Purkinje cell (primary cell): ENCODE measurements around the gene MAPK14. TPM values are rescaled to one million over a fixed set of nuclear protein-coding genes. Genes with fewer than 3 reads are reported as not detected.

Experiments
- polyA plus RNA-seq: library from polyadenylated mRNA; unstranded; fragments of >200 nt; fragmentation: Nextera tagmentation; gene quantifications from 2 replicates; pipeline ENCODE4 v1.2.1, GENCODE V29; 2014

The MAPK14 gene
- polyA plus RNA-seq: 8.6 and 10.1 TPM in 2 replicates

DNA sequence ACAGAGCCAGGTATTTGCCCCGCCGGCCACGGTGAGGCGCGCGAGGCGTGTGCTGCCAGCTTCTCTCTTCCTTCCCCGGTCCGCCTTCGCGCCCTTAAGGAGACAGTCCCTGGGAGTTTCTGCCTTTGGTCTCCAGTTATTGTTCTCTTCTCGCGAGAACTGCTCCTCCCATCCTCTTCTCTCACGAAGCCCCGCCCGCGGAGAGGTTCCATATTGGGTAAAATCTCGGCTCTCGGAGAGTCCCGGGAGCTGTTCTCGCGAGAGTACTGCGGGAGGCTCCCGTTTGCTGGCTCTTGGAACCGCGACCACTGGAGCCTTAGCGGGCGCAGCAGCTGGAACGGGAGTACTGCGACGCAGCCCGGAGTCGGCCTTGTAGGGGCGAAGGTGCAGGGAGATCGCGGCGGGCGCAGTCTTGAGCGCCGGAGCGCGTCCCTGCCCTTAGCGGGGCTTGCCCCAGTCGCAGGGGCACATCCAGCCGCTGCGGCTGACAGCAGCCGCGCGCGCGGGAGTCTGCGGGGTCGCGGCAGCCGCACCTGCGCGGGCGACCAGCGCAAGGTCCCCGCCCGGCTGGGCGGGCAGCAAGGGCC is at the start of gene MAPK14:
TSS of gene MAPK14 (plus strand) at position 308 of the 587 bp plus-strand sequence. CDS start 350 bp downstream, outside the sequence.

DNA sequence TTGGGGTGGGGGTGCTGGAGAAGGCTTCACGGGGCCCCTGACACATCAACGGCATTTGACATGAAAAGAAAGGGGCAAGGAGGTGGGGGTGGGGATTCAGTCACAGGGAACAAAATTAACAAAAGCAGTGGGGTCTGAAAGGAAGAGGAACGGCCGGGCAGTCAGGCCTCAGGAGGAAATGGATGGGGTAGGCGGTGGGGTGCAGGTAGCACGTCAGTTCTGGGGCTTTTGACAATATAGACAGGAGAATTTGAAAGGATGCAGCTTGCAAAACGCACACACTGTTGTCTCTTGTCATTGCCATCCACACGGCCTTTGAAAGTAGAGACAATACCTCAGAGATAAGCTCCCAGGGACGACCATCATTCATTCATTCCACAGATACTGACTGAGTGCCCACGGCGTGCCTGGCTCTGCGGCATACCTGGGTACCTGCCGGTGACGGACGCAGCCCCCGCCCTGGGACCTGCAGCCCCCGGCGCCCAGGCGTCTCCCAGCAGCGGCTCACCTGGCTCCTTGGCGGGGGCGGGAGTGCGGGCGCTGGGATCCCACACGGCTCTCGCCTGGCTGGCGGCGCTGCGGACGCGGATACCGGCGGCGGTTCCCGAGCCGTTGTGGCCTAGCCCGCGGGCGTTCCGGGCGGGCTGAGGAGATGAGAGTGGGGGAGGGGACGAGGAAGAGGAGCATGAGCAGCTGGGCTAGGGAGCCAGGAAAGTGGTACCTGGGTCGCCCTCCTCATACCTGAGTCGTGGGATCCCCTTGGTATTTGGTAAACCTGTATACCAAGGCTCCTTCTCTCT is 3.4 kb upstream of the MAPK14 start, which contains the start of gene SLC26A8:
TSS of gene SLC26A8 (minus strand) at position 646 of the 800 bp plus-strand sequence. CDS start 4,934 bp downstream, outside the sequence.

DNA sequence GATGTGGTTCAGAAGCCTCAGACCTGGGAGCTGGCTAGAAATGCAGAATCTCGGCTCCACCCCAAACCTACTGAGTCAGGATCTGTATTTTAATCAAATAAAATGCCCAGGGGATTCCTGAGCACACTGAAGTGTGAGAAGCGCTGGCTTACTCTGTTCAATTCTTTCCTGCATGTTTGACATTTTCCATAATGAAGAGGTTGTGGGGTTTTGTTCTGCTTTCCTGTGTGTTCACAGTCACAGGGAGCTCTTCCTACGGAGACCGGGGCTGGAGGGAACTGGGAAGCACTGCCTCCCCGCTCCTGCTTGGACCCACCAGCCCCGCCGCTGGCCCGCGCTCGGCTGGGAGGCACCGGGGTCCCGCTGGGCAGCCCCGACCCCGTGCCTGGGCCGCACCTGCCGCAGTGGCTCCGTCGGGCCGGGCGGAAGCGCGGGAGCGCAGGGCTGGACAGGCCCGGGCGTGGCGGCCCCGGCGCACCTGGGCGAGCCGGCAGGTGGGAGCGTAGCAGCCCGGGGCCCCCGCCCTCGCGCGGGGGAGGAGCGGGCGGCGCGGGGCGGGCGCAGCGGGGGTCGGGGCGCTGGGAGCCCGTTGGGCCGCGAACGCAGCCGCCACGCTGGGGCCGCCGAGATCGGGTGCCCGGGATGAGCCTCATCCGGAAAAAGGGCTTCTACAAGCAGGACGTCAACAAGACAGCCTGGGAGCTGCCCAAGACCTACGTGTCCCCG is 102.5 kb downstream of the MAPK14 start, which contains the start of gene MAPK13:
TSS of gene MAPK13 (plus strand) at position 573 of the 726 bp plus-strand sequence. CDS start at position 643, 70 bp downstream.

Other genes with a start within 250 kb of the MAPK14 start
- not detected in 2 replicates for gene CLPSL1, start 246.8 kb upstream of the MAPK14 start, polyA plus RNA-seq
- not detected in 2 replicates for gene CLPS, start 230.5 kb upstream of the MAPK14 start, polyA plus RNA-seq
- not detected in 2 replicates for gene LHFPL5, start 222.5 kb upstream of the MAPK14 start, polyA plus RNA-seq
- 94.4 and 137 TPM in 2 replicates for gene SRPK1, start 106.7 kb upstream of the MAPK14 start, polyA plus RNA-seq
- 1.4 and 2.9 TPM in 2 replicates for gene SLC26A8, start 3.2 kb upstream of the MAPK14 start, polyA plus RNA-seq
- gene MAPK13, start 102.7 kb downstream of the MAPK14 start, polyA plus RNA-seq: 0.69 and 0.94 TPM in 2 replicates
- 5.0 and 8.4 TPM in 2 replicates for gene BRPF3, start 168.9 kb downstream of the MAPK14 start, polyA plus RNA-seq
- gene PNPLA1, start 242.3 kb downstream of the MAPK14 start, polyA plus RNA-seq: not detected in 2 replicates